ENCODE results near the gene TMEM59.
"Not testable (repeated sequence)": the region's sequence is repeated elsewhere in the genome, so short reads cannot be mapped to it uniquely, and the experiment has no call there.

The TMEM59 gene

DNA sequence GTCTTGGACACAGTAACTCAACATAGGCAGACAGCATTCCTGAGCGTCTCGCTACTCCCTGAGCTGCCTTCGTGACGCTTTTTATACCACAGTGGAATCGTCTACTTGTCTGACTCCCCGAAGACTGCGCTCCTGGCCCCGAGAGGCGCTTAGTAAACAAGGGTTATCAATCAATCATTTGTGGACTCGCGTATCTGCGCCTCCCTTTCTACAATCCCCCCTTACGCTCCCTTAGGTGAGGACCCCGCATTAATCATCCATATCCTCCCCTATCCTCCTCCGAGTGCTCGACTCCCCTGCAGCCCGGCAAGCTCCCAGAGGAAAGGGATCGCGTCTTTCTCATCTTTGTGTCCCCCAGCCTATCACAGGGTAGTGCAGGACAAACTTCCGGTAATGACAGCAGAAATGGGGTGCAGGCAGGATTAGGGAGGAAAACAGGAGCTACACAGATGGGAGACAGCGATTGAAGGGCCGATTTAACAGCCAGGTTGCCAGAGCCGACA, 522 bp downstream of the TMEM59 start:
- peak; percentile 69 for DNase-seq

DNA sequence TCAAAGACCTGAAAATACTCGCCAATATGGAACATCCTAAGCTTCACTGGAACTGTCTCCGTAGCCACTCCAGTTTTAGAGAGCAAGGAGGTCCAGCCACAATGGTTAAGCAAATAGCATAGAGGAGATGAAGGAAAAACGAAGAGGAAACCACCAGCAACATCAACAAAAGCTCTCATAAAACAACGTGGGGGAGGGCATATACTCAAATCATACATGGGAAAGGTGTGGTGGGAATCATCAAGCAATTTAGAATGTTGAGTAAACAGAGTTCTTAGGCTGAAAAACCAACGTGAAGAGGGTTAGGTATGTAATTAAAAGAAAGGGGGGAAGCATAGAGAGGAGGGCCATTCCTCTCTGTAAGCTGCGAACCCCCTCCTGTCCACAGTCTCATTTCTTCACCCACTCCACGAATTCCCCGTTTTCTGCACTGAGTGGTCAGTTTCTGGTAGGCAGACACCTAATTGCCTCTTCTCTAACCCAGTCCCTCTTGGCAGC, 1.0 kb downstream of the TMEM59 start:
- no peak for DNase-seq

DNA sequence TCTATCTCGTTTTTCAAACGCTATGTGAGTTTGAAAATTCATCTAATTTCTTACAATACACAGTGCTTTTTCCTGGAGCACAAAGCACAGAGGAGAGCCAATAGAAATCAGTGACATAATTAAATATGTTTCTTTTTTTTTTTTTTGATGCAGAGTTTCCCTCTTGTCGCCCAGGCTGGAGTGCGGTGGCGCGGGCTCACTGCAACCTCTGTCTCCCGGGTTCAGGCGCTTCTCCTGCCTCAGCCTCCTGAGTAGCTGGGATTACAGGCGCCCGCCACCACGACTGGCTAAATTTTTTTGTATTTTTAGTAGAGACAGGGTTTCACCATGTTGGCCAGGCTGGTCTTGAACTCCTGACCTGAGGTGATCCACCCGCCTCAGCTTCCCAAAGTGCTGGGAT, 2.6 kb downstream of the TMEM59 start:
- DNase-seq, result not testable (repeated sequence)

DNA sequence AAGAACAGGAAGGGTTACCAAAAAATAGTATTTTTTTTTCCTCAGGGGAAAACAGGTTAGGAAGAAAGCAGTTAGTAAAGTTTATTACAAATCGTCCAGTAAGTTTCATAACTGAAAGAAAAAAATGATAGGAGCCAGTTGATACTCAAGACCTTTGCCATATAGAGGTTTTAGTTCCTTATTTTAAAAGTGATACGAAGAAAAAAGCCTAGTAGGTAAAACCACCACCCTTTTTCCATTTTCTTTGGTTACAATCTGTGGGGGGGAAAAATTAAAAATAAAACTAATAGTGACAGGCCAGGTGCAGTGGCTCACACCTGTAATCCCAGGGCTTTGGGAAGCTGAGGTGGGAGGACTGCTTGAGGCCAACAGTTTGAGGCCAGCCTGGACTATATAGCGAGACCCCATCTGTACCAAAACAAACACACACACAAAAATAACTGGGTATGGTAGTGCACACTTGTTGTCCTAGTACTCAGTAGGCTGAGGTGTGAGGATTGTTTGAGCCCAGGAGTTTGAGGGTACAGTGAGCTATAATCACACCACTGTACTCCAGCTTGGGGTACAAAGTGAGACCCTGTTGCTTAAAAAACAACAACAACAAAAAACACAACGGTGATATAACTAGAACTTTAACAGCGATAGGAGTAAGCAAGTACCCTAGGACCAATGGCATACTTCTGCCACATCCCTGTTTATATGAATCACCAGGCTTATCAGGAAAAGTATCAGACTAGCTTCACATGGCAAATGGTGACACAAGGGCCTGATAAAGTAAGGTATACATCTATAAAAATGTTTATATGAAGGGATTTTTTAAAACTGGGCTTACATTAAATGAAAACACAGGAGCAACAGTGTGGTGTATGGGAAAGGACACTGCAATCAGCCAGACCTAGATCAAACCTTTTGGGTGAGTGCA, 5.4 kb downstream of the TMEM59 start:
- DNase-seq, result no peak

DNA sequence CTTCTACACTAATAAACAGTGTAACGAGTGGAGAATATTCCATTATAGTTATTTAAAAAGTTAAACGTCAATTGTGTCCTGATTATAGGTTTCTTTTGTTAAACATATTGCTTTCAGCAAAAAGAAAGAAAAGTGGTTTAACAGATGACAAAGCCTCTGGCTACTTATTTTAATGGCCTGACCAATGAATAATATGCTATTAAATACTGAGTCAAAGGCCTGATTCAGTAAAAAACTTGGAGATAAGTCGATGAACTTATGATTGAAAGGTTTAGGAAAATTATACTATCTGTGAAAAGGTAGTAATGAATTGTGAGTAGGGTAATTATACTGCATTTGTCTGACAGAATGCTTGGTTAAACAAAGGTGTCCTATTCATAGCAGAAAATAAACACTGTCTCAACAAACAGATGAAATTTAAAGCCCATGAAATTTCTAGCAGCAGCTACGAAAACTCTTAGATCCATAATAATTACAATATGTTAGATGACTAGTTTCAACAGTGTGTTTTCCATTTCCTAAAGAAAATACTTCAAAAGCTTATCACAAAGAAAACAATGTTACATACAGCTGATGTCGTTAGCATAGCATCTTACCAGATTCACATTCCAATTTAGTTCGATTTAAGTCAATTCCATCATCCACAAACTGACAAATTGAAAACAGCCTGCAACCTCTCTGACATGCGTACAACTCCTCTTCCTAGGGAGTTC, 6.2 kb downstream of the TMEM59 start:
- DNase-seq, result peak; percentile 36

DNA sequence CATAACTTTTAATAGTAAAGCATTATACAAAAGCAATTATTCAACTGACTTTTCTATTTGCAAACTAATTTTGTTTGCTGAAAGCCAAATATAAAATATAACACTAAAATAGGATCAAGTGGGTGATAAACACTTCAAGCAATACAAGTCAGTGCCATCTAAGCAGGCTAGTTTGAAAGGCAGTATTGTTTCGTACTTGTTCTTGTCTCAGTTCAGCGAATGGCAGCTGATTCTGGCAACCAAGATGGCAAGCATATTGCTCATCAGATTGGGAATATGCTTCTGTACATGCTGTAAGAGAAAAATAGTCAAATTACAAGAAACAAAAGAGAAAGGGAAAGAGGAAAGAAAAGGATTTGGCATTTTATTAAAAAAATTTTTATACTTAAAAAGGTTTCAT, 7.5 kb downstream of the TMEM59 start:
- no peak for DNase-seq

DNA sequence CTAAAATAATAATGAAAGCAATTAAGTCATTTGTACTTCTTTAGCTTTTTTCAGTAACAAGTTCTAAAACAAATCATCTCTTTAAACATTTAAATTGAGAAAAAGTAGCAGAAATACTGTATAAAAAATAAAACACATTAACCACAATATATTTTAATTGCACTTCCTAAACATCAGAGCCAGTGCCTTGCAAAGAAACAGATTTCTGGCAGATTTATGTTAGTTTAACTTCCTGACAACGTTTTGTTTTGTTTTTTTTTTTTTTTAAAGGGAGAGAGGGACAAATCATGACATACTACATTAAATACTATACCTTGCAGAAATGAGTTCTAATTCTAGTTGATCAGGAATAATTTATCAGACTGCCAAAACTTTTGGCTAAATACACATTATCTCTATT, 11.2 kb downstream of the TMEM59 start:
- DNase-seq, result no peak

DNA sequence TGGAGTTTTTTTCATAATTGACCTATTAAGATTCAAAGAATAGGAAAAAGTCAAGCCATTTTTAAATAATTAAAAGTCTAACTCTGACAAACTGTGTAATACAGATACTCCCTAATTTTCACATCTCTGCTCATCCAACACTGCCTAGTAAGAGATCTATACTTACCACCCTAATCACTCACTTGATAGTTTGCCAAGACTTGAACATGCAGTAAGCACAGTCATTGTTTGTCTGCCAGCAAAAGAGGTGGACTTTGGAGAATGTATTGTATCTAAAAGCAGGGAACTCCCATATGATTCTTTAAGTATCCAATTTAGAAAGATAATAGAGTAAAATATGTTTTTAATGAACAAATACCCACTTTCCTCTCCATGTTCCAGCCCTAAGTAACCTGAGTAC, 15.5 kb downstream of the TMEM59 start:
- DNase-seq, result peak; percentile 20

DNA sequence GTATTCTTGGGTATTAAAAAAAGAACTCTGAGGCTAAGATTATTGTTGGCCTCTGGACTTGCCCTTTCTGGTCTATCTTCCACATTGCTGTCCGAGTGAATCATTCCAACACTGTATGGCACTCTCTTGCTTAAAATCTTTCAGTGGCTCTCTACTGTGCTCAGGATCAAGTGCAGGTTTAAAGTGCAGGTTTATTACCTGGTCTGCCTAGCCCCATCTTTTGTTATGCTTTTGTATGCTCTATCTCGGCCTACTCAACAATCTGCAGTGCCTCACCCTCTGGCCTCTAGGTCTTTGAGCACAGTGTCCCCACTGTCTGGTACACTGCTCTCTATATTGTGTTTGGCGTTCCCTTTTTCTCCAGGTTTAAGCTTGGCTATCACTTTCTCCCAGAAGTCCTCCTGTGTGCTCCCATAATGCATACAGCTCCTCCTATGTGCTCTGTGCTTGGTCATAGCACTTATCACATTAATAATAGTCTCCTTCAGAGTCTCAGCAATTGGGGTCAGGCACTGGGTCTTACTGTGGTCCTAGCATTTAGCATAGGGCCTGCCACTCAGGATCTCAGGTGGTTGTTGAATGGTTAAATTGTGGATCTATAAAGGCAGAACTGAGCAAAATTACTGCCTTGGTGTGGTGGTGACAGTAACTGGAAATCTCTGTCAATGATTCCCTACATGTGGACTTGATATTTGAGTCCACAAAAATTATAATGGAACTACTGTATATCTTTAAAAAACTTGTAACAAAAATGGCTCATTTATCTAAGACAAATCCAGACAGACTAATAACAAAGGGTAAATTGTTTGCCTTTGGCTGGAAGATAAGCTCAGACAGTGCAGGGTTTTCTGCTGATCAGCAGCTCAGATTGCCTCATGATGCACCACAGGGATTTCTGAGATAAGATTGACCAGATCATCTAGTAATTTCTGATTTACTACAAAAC, 24.4 kb downstream of the TMEM59 start:
- DNase-seq, result no peak

DNA sequence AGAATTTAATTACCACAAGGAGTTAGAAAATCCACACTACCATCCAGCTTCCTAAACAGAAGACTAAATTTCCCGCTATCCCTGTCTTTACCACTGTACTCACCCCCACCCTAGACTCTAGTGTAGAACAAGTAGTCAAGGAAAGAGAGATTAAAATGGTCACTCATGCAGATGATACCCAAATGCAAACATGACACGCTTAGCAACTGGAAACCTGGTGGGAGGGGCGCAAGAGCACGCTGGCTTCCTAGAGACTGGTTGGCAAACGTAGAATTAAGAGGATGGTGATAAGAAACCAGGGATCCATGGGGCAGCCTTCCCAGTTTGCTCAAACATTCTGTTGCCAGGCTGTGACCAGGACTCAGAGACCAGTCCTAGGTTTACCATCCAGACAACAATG, 25.2 kb downstream of the TMEM59 start:
- no peak for DNase-seq

DNA sequence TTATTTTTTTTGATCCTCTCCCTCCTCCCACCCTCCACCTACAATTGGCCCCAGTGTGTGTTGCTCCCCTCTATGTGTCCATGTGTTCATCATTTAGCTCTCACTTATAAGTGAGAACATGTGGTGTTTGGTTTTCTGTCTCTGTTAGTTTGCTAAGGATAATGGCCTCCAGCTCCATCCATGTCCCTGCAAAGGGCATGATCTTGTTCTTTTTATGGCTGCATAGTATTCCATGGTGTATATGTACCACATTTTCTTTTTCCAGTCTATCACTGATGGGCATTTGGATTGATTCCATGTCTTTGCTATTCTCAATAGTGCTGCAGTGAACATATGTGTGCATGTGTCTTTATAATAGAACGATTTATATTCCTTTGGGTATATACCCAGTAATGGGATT, 28.2 kb downstream of the TMEM59 start:
- not testable (repeated sequence) for DNase-seq

DNA sequence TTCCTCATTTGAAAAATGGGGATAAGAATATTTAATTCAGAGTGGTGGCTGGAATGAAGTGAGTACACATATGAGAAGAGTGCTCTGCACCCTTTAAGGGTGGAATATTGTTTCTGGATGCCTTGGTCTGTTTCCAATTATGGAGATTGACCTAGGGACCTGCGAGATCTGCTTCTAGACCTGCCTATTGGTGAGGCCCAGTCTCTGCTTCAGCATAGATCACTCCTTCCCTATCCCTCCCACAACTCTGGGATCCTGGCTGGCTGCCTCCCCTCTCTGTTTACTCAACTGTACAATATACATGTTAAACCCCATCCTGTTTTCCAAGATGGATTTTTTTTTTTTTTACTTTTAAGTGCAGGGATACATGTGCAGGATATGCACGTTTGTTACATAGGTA, 28.6 kb downstream of the TMEM59 start:
- DNase-seq, result no peak

DNA sequence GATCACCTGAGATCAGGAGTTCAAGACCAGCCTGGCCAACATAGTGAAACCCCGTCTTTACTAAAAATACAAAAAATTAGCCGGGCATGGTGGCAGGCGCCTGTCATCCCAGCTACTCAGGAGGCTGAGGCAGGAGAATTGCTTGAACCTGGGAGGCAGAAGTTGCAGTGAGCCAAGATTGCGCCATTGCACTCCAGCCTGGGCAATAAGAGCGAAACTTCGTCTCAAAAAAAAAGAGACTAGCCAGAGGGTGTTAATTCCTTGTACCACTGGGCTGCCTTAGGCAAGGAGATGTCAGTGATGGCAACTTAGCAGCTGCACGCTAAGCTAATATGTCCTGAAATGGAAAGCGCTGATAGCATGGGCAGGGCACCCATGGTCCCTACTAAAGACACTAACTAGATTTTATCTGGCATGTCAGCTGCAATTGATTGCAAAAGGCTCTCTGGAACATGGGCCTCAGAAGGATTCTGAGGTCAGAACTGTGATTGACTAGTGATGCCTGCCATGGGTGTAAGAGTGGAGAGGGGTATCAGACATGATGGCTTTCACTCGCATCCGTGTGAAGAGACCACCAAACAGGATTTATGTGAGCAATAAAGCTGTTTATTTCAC, 33.3 kb downstream of the TMEM59 start:
- not testable (repeated sequence) for DNase-seq

DNA sequence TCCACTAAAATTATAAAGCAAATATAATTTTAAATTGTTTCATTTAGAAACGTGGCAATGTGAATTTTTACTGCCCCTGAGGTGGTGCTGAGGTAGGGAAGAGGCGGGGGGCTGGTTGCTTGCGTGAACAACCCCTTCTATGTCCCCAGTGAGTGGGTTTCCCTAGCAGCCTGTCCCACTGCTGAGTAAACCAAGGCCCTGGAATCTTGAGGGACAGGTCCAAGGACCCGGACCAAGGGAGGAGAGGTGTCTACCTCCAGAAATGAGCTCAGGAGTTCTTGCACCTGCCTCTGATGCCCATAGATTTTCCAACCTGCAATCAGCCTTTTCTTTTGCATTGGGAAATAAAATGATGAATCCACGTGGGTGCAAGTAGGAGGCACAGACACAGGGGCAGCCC, 34.4 kb downstream of the TMEM59 start:
- DNase-seq, result no peak

DNA sequence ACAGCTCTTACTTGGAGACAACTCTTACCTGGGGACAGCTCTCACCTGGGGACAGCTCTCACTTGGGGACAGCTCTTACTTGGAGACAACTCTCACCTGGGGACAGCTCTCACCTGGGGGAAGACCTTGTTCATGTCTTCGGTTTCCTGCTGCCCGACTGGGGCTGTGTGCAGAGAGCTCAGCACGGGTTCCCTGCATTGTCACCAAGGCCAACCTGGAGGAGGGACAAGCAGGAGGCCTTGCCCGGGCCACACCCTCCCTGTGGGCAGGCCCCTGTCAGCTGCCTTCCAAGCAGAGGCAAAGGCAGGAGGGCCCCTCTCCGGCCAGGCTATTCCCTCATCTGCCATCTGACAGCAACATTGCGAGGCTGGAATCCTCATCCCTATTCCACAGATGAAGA, 35.0 kb downstream of the TMEM59 start, which contains the start of gene LDLRAD1:
TSS of gene LDLRAD1 (minus strand) at position 208 of the 400 bp plus-strand sequence. CDS start at position 134, 74 bp downstream.
- DNase-seq, result no peak

DNA sequence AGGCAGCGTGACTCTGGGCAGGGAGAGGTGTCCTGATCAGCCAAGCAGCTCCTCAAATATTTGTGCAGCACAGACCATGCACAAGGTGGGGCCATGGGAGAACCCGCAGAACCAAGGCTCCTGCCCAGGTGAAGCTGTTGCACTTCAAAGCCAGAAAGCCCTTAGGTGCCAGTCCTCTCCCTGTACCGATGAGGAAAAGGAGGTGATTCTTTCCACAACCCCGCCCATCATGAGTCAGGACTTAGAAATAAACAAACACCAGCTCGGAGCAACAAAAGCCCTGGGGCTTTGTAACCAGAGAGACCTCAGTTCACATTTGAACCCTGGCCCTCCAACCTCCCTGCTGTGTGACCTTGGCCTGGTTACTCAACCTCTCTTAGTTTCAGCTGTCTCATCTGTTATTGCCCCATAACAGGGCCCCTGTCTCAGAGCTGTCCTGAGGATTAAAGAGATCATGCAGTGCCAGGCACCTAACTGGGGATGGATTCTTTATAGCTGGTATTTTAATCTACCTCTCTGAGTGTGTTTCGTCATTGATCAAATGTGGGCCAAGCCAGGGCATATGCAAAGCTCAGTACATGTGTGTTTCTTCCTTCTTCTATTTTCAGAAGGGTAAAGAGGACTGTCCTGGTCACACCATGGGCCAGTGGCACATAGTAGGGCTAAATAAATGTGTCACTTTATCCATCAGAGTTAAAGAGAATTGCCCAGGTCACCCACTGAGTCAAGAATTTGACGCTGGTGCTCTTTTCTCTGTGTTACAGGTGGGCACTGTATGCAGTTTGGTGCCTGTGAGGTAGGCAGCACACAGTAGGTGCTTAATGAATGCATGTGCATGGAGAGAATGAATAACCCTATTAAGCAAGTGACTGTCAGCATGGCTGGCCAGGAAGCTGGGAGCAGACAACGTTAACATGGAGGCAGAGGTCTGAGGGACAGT, 36.4 kb downstream of the TMEM59 start:
- no peak for DNase-seq

DNA sequence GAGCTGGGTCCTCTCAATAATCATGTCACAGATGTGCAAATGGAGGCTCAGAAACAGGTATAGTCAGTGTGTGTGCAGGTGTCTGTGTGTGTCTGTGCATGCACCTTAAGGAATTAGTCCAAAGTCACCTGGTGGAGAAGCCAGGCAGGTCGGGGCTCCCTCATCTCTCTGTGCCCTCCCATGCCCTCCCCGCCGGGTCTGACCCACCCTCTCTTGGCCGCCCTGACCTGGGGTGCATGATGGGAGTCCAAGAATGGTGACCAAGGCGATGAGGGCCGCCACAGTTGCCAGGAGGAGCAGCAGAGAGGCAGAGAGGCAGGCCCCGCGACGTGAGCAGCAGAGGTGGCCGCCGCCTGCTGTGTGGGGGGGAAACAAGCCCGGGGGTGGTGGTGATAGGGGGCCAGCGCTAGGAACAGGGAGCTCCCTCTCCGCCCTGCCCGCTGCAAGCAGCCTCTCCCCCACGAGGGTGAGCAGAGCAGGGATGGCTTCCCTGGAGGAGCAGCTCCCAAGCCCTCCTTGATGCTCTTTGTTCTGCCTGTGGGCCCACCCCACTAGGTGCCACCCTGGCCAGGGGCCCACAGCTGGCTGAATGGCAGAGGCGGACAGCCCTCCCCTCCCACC, 38.9 kb downstream of the TMEM59 start:
- no peak for DNase-seq

DNA sequence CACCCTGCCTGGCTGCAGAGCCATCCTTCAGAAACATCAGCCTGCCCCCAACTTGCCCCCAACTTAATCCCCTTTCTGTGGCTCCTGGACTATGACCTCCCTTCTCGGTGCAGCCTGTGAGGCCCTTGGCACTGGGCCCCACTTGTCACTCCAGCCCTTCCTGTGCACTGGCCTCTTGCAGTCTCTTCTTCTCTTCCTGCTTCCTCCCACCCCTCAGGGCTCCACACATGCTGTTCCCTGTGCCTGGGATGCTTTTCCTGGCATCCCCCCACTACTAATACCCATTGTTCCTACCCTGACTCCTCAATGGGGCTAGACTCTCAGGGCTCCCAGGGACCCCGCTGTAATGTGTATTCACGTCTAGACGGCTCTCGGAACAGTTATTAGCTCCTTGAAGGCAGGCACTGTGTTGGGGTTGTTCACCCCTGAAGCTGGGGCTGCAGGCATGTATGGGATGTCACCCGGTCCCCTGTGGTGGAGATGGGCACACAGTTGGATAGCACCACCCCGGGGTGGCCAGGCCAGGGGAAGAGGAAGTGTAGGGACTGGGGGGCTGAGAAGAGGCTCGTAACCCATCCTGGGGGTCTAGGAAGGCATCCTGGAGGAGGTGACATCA, 39.5 kb downstream of the TMEM59 start:
- DNase-seq, result no peak

DNA sequence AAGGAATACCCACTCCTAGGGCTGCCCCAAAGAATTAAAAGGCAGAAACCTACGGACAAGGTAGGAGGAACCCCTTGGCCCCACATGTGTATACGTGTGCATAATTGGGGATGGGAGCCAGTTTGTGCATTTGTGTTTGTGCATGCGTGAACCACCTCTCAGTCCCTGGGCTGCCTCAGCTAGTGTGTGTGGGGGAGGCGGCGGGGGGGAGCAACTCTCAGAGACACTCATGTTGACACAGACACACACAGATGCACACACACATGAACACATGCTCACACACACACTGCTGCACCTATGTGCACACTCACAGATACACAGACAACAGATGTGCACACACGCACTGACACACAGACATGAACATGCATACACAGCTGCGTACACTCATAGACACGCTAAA, 40.1 kb downstream of the TMEM59 start:
- DNase-seq, result no peak

DNA sequence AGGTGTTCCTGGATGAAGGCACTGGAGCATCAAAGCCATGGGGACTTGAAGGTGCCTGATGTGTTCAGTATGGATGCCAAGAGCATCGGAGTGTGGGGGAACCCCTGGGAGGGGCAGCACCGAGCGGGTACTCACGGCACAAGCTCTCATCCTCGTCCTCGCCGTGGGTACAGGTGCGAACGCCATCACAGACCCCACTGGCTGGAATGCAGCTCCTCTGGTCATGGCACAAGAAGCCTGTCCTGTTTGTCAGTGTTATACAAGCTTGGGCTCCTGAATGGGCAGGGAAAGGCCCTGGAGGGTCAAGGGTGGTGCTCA, 41.0 kb downstream of the TMEM59 start:
- no peak for DNase-seq

All from fibroblast of skin of abdomen (primary cell).